GM21619 (cell line): ENCODE results near the gene MAPT.
"Not testable (repeated sequence)": the region's sequence is repeated elsewhere in the genome, so short reads cannot be mapped to it uniquely, and the experiment has no call there.

ENCODE experiments used
- ATAC-seq: cut with Tn5 transposase; IDR thresholded peaks from one replicate; pipeline ENCODE4 v1.9.1; 2021; ENCODE audit not compliant: unreplicated experiment

The MAPT gene

GRCh38 chr17:45923511-45924268 lies 29.3 kb downstream of the MAPT start:
- ATAC-seq, result no peak

GRCh38 chr17:45924332-45924820 lies 30.0 kb downstream of the MAPT start:
- ATAC-seq, result no peak

GRCh38 chr17:45925311-45925710 lies 31.0 kb downstream of the MAPT start:
- no peak for ATAC-seq

DNA sequence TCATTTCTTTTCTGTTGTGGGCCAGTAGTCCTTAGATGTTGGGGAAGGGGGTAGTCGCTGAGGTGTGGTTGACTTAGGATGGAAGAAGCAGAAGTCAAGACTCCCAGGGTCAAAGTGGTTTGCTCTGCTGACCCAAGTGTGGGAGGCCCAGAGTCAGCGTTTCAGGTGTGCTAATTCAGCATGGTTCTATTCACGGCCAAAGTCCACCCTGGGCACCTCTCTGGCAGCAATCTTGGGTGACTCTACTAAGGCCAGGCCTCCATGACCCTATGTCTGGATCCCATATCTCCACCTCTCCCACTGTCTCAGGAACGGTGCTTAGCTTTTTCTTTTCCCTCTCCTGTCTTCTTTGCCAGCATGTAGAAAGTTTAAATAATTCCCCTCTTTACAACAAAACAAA lies 32.9 kb downstream of the MAPT start:
- ATAC-seq, result no peak

DNA sequence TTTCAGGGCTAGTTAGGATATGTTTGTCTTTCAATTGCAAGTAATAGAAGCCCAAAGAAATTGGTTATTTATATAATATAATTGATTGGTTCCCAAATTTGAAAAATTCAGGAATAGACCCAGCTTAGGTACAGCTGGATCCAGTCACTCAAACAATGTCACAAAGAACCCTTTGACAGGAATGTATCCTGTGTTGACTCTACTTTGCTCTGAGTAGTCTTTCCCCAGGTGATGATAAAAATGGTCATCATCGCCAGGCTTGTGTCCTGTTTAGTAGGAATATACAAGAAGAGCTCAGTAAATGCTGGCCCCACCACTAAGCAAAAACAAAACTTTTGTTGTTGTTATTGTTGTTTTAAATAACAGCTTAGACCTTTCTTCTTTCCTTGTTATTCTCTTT lies 35.0 kb downstream of the MAPT start:
- ATAC-seq, result no peak

- no peak for ATAC-seq
Observed at GRCh38 chr17:45930420-45930951, 36.1 kb downstream of the MAPT start.

DNA sequence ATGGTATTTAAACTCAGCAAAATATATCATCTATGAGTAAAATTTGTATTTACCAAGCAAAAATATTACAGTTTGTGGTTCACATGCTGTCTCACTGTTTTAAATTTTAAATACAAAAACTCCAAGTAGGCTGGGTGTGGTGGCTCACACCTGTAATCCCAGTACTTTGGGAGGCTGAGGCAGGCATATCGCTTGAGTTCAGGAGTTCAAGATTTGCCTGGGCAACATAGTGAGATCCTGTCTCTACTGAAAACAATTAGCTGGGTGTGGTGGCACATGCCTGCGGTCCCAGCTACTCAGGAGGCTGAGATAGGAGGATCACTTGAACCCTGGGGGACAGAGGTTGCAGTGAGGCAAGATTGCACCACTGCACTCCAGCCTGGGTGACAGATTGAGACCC lies 37.3 kb downstream of the MAPT start:
- no peak for ATAC-seq

- ATAC-seq, result no peak
Observed at GRCh38 chr17:45934044-45934979, 40.0 kb downstream of the MAPT start.

DNA sequence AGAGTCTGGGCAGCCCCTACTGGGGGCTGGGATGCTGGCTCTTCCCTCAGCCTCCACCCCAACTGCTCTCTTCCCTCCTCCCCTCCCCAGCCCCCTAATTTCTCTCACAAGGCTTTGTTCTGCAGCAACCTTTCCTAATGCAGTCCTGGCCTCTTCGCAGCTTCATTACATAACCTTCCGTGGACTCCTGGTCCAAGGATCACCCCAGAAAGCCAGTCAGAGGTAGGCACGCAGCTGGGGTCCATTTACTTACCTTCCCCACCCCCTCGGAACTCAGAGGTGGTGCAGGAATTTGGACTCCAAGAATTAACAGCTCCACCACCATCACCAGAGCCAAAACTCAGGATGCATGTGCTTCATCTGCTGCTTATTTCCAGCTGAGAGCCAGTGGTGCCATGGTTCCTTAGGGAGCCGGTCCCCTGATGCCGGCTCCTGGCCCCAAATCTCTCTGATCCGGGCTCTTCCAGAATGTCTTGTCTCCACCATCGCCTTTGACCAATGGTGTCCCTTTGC lies 40.9 kb downstream of the MAPT start:
- no peak for ATAC-seq

DNA sequence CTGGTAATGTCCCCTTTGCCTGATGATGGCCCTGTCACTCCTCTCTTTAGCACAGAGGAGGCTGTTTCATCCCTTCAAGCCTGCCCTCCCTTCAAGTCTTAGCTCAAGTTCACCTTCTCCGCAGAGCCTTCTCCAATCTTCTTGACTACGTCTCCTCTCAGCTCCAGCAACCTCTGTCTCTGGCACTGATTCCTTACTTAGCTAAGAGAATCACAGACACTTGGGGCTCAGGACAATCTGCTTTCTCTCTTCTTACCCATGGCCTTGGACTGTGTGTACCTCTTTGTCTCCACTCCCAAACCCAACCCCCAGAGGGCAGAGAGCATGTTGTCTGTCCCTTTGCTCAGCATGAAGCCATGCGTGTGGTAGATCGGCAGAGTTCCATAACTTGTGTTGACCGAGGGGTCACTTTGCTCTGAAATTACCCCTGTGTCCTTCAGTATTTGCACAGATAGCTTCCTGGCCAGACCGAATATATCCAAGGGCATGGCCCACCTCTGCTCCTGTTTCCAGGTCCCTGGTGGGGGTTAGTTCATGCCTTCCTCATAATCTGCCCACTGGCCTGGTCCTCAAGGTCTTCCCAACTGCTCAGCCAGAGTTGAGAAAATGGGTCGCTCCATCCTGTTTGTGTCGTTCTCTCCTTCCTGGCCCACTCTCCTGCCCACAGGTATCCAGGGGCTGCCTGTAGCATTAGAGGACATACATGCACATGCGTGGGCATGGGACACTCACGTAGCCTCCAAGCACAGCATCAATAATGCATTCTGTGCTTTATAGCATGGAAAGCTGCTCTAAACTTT lies 41.6 kb downstream of the MAPT start:
- no peak for ATAC-seq

GRCh38 chr17:45936610-45937009 lies 42.3 kb downstream of the MAPT start:
- no peak for ATAC-seq

DNA sequence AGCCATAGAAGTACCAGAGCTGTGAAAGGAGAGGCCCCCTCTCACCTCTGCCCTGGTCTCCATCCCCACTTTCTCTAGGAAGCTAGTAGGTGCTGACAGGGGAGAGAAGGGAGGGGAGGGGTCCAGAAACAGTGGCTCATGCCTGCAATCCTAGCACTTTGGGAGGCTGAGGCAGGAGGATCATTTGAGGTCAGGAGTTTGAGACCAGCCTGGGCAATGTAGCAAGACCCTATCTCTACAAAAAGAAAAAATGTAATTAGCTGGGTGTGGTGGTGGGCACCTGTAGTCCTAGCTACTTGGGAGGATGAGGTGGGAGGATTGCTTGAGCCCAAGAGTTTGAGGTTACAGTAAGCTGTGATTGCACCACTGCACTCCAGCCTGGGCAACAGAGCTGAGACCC lies 42.8 kb downstream of the MAPT start:
- not testable (repeated sequence) for ATAC-seq

DNA sequence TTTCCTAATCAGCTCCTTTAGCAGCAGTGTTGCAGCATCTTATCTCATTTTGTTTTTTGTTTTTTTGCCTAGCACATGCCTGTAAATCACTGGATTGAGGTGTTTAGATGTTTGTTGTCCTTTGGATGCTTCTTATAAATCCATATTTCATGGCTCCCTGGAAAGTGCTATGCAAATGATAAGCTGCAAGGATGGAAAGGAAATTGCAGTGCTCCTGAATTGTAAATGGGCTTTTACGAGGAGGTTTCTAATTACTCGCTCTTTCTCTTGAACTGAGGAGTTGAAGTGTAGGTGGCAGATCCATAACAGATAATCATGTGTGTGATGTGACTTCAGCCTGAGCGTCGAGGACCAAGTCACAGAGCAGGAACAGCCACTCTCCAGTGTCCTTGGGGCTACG lies 45.0 kb downstream of the MAPT start:
- ATAC-seq, result no peak

DNA sequence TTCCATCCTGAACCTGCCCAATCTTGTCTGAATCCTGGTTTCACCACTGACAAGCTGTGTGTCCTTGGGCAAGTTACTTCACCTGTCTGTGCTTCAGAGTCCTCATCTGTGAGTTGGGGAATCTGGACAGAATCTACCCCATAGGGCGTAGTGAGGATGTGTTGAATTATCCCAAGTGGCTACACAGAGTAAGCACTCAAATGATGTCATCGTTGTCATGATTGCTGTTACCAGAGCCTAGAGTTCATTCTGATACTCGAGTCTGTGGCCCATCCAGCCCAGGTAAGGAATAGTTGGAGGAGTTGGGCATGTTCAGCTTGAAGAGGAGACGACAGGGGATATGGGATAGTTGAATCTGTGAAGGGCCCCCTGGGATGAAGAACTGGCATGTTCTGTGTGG lies 45.9 kb downstream of the MAPT start:
- no peak for ATAC-seq

GRCh38 chr17:45940826-45941225 lies 46.5 kb downstream of the MAPT start:
- ATAC-seq, result no peak

DNA sequence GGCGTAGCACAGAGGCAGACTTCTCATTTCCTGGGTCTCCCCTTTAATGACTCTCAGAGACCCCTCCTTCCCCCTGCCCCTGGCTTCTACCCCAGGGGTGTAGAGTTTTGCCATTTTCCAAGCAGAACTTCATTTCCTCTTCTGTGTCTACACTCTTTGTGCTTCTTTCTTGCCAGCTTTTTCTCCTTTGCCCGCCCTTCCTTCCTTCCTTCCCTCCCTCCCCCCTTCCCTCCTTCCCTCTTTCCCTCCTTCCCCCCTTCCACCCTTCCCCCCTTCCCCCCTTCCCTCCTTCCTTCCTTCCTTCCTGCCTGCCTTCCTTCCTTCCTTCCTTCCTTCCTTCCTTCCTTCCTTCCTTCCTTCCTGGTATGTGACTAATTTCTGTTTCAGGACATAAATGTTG lies 47.0 kb downstream of the MAPT start:
- ATAC-seq, result no peak

- no peak for ATAC-seq
Observed at GRCh38 chr17:45942284-45942683, 47.9 kb downstream of the MAPT start.

GRCh38 chr17:45946841-45947256 lies 52.5 kb downstream of the MAPT start:
- no peak for ATAC-seq

GRCh38 chr17:45948498-45948880 lies 54.1 kb downstream of the MAPT start:
- ATAC-seq, result no peak

DNA sequence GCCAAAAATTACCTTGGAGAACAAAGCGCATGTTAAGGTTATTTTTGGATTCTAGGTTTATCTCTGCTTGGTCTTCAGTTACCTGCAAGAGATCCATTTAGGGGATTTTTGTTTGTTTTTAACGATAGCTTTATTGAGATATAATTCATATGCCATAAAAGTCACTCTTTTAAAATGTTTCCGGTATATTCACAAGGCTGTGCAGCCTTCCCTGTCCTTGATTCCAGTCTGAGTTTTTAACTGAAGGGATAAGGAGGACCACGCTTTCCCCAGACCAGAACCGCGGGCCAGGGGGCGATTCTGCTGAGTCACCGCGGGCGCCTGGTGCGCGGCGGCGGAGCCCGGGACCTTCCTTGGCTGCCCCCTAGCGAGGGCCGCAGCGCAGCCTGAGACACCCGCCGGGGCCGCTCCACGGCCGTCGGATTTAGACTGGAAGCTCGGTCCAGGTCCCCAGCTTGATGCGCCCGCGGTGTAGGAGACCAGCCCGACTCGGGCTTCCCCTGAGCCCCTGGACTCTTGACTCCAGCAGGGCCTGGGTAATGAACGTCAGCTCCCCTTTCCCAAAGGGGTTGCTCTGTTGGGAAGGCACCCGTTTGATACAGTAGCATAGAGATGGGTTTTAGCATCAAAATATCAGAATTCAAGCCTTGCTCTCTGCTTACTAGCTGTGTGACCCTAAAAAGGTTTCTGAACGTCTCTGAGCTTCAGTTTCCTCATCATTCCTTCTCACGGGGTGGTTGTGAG lies 54.7 kb downstream of the MAPT start:
- ATAC-seq, result no peak
